Head of caudate nucleus (tissue), 42 donors: Measurements from ENCODE around the gene SV2A.
A peak's percentile ranks its signal among the peaks of the same experiment; 100 is the strongest.
"Not testable (repeated sequence)": the region's sequence is repeated elsewhere in the genome, so short reads cannot be mapped to it uniquely, and the experiment has no call there.

ENCODE experiments used
- DNase-seq, 42 donors: peaks; one replicate each; pipeline versions ENCODE4 v3.0.0 to v3.0.0-alpha.2; 2020 to 2021; ENCODE audit warnings: mixed read lengths in 7 of 42
- intact Hi-C: fragments of 100-400 bp; cut with DNase I; formaldehyde crosslinking; loops from one replicate; pipeline ENCODE4 v1.15.0; 2022

SV2A gene, protein sequence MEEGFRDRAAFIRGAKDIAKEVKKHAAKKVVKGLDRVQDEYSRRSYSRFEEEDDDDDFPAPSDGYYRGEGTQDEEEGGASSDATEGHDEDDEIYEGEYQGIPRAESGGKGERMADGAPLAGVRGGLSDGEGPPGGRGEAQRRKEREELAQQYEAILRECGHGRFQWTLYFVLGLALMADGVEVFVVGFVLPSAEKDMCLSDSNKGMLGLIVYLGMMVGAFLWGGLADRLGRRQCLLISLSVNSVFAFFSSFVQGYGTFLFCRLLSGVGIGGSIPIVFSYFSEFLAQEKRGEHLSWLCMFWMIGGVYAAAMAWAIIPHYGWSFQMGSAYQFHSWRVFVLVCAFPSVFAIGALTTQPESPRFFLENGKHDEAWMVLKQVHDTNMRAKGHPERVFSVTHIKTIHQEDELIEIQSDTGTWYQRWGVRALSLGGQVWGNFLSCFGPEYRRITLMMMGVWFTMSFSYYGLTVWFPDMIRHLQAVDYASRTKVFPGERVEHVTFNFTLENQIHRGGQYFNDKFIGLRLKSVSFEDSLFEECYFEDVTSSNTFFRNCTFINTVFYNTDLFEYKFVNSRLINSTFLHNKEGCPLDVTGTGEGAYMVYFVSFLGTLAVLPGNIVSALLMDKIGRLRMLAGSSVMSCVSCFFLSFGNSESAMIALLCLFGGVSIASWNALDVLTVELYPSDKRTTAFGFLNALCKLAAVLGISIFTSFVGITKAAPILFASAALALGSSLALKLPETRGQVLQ

DNA sequence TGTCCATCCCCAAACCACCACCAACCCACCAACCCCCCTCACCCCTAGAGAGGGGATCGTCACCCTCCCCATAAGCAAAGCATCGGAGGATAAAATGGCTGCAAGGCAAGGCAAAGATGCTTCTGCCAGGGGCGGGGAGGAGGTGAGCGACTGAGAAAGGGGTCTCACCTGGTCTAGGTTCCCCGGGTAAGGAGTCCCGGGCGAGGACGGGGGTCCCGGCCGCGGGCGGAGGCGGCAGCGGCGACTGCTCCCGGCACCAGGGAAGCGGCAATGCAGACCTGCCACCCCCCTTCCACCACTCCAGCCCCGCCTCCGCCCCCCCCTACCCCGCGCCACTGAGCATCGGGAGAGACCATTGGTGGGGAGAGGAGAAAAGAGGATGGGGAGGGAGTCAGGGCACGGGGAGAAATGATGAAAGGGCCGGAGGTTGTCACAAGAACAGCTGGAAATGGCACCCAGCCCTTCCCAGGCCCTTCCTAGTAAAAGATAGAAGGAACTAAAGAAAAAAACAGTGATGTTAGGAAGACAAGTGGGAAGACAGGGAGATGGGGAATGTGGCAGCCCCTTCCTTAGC is at the start of gene SV2A:
Gene SV2A (minus strand): TSS at position 274 of the 574 bp plus-strand sequence. CDS start 4,004 bp downstream, outside the sequence.
- peak; percentile 44 to 89 (median 77) for DNase-seq
- intact Hi-C loops, result no loop called here

DNA sequence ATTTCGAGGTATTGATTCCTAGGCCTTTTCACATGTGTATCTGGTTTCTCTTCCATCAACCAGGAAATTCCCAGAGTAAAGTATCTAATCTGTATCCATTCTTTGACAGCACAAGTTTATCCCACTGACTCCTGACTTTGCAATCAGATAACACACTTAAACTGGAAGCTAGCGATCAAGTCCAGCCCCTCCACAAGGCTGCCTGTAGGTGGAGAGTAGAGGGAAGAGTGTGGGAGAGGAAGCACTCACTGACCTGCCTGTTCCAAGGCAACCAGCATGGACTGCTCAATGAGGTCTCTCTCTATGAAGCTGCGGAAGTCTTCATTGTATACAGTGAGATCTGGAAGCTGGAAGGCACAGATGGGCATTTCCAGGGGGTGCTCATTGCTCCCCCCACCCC is 49.4 kb upstream of the SV2A start:
- intact Hi-C loops, result loop anchor here (10.0 kb wide), 1 partner anchor 218 kb away; no protein-coding TSS in a partner anchor
- no peak for DNase-seq

DNA sequence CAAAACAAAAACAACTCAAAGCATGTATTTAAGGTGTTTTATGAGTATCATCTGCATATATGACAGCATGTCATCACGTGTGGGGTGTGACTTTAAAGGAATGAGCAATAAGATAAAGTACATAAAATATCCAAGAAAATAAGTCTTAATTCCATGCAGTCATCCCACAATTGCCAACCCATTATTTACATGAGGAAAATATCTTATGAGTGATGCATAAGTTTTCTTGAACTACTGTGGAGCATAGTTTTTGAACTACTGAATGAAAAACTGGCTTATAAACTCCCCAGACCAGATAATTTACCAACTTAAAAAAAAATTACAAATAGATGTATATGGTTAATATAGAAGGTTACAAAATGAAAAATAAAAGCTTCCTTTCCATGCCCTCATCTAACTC is 48.8 kb upstream of the SV2A start:
- intact Hi-C loops, result loop anchor here (10.0 kb wide), 1 partner anchor 218 kb away; no protein-coding TSS in a partner anchor
- no peak for DNase-seq

DNA sequence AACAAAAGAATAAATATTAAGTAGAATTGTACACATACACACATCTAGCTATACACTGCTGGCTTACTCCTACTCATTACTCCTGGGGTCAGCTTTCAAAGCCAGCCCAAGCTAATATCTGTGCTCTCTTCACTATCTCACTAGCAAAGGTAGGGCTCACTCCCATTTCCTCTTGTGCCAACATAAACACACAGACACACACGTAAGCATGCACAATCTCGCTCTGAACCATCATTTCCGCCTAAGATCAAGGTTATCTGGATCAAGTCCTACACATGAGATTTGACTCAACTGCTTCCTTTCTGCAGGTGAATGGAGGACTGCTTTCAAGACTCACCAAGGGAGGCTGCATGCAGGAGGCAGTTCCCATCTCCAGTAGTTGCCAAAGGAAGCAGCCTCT is 47.8 kb upstream of the SV2A start:
- DNase-seq, result no peak
- intact Hi-C loops, result loop anchor here (10.0 kb wide), 1 partner anchor 219 kb away; no protein-coding TSS in a partner anchor

DNA sequence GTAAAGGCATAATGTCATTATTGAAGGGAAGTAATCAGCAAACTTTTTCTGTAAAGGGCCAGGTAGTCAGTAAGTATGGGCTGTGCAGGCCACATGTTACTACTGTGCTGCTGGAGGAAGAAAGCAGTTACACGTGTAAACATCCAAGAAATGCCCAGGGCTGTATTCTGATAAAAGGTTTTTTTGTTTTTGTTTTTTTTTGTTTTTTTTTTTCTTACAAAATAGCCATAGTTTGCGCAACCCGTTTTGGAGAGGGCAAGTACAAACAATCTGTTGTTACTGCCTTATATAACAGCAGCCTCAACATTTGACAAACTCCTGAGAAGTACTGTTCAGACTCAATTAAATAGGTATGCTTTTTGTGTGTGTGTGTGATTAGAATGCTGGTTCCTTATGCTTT is 45.7 kb upstream of the SV2A start:
- intact Hi-C loops, result loop anchor here (2.0 to 10.0 kb wide), 3 partner anchors 34 to 221 kb away; no protein-coding TSS in a partner anchor
- no peak for DNase-seq

DNA sequence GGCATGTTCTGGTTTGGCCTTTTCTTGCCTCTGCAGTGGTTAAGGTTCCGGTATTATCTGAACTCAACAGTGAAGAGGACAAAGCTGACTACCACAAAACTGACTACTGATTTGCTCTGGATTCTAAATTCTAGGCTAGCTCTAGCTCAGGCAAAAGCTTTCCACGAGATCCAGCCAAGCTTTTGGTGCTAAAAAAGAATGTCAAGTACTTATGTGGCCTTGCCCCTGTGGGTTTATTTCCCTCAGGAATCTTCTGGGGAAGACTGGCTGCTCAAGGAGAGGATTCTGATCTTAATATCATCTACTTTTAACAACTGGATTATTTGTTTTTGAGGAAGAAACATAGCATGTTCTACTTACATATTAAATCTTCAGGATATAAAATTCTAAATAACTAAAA is 45.1 kb upstream of the SV2A start:
- DNase-seq, result no peak
- intact Hi-C loops, result loop anchor here (2.0 to 10.0 kb wide), 3 partner anchors 35 to 222 kb away; no protein-coding TSS in a partner anchor

DNA sequence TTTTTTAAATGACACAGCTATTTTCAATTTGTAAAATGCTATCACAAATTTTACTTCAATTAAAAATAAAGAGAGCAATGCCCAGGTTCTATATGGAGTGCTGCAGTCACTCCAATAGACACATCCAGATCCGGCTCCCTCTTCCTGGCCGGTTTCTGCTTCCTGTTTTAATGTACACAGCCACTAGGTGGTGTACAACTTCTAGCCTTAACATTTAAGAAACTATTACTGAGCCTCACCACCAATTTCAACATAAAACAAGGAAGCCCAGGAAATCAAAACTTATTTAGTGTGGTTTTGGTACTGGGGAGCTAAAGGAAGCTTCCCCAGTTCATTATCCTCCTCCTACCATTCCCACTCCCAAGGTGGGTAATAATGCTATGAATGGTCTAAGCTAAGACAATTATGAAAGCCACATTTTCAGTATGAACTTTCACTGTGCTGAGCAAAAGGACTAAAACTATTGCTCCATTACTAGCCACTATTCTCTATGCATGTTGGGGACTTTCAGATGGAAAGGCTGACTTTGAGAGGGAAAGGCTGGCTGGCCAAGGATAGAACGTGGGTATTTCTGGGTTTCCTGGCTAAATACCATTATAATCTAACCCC is 44.5 kb upstream of the SV2A start:
- DNase-seq, result peak in 34 of 42 donors; percentile 14 to 85 (median 64)
- intact Hi-C loops, result loop anchor here (2.0 to 10.0 kb wide), 3 partner anchors 35 to 223 kb away; no protein-coding TSS in a partner anchor

DNA sequence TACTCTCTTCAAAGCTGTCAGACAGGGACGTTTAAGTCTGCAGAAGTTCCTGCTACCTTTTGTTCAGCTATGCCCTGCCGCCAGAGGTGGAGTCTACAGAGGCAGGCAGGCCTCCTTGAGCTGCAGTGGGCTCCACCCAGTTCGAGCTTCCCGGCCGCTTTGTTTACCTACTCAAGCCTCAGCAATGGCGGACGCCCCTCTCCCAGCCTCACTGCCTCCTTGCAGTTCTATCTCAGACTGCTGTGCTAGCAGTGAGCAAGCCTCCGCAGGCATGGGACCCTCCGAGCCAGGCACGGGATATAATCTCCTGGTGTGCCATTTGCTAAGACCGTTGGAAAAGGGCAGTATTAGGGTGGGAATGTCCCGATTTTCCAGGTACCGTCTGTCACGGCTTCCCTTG is 39.9 kb upstream of the SV2A start:
- DNase-seq, intact Hi-C loops: not testable (repeated sequence)

DNA sequence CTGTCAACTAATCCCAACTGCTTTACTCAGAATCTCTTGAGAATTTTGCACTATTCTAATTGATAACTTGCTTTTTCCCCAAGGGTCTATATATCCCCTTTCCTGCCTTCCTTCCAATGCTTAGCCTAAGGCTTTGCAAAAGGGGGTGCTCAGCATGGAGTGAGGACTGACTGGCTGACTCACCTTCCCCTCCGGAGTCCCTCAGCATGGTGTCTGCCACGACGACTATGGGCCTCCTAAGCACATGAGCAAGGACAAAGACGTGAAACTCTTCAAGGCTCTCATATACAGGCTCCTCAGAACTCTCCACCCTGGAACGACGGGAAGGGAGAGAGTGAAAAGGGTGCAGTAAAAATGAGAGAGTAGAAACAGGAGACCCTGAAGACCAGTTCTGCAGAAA is 32.3 kb upstream of the SV2A start:
- intact Hi-C loops, result no loop called here
- no peak for DNase-seq

DNA sequence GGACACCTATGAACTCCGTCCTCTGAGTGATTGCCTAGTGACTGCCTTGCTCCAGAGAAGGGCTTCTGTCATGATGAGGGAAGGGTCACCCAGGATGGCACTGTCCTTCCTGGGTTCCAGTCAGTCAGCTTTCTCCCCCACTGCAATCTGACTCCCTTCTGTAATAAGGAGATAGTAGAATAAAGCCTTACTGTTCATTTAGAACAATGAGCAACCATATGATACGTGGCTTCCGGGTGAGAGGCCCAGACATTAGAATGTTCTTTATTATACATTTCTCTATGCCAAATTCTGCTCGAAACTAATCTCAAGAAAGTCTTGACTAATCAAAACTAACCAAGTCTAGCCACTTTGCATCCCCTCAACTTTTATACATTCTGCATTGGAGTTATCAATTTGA is 27.6 kb upstream of the SV2A start:
- DNase-seq, result no peak
- intact Hi-C loops, result no loop called here

DNA sequence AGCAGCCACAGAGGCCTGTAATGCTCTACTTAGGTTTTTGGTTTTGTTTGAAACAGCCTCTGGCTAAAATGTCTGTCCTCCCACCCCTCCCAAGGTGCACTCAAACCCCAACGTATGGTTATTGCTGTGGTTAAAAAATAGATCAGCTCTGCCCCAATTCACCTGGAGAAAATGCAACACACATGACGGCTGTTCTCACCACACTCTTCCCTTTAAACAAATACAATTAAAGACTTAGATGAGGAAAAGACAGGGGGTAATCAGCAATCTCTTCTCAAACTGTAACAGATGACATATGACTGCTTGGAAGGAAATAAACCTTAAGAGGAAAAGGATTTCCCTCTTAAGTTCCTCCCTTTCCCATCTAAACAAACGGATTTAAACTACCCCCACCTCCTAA is 25.2 kb upstream of the SV2A start:
- intact Hi-C loops, result no loop called here
- no peak for DNase-seq

DNA sequence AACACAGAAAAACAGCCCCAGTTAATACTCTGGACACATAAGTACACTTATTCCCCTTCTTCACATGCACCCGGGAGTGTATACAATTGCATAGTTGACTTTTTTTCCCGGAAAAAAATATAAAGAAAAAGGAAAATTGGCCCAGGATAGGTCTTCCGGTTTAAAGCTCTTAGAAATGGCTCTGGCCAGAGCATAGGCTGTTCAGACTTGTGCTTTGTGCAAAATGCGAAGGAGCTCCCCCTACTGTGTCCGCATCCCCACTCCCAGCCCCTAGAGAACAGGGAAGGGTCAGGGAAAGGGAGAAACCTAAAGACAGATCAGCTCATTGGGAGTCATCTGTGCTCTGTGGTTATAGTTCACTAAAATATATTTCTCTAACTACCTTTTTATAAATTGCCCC is 24.6 kb upstream of the SV2A start:
- intact Hi-C loops, result no loop called here
- DNase-seq, result peak in 27 of 42 donors; percentile 15 to 74 (median 46)

DNA sequence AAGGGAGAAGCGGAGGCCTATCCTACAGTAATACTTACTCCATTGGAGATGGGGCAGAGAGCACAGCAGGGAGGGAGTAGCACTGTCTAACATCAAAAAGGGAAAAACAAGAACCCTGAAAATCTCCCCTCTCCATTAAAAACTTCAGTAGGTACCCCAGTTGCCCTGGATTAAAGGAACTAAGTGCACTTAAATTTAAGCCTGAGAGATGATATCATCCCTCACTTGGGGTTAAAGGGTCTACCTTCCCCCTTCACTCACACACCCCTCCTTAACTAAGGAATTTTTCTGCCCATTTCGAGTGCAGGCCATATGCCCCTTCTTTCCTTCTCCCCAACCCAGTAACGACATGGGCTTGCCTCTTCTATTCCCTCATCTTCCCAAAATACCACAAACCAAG is 22.8 kb upstream of the SV2A start:
- intact Hi-C loops, result no loop called here
- no peak for DNase-seq

DNA sequence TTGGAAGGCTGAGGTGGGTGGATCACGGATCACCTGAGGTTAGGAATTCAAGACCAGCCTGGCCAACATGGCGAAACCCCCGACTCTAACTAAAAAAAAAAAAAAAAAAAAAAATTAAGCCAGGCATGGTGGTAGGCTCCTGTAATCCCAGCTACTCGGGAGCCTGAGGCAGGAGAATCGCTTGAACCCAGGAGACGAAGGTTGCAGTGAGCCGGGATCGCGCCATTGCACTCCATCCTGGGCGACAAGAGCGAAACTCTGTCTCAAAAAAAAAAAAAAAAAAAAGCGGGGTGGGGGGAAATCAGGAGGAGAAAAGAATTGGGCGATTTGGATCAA is 21.0 kb upstream of the SV2A start:
- DNase-seq, intact Hi-C loops: not testable (repeated sequence)

DNA sequence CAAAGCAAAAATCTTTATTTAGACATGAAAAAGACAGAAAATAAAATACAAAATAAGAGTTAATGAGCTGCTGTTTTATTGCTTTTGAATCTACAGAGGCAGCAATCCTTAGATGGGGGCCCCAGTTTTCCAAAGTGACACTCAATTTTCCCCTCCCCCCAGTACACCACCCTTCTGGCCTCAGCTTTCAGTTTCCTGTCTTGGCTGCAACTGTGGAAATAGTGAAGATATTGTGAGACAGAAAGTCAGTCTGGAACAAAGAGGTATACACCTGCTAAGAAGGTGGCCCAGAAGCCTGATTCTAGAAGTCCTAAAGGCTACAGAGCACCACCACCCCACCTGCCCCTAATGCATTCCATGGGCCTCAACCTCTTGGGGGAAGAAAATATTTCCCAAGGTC is 20.1 kb upstream of the SV2A start:
- DNase-seq, result no peak
- intact Hi-C loops, result no loop called here

DNA sequence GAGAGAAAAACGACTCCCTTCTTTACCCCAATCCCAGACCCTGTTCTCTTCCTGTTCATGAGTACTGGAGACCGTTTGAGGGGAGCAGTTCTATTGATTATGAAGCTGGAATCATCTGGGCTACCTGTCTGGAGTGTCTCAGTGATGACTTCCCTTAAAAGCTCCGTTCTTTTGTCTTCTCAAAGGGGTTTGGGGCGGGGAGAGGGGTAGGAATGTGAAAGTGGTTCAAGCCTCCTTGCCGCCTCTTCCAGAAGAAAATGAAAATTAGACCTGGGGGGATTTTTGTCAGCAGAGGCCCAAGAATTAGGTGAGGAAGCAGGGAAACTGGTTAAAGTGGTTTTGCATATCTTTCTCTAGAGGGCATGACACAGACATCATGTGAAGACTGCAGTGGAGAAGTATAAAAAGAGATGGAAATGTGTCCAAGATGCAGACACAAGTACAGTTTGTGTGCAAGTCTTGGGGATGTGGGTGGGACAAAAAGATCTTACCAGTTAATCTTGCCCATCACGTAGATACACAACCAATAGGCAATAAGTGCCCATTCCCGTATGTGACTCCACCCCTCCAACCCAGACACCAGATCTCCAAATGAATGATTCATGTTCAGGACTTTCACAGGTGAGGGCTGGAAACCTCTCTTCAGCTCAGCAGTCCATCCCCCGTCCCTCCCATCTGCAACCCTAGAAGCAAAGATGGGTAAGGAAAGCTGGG is 19.5 kb upstream of the SV2A start:
- intact Hi-C loops, result no loop called here

DNA sequence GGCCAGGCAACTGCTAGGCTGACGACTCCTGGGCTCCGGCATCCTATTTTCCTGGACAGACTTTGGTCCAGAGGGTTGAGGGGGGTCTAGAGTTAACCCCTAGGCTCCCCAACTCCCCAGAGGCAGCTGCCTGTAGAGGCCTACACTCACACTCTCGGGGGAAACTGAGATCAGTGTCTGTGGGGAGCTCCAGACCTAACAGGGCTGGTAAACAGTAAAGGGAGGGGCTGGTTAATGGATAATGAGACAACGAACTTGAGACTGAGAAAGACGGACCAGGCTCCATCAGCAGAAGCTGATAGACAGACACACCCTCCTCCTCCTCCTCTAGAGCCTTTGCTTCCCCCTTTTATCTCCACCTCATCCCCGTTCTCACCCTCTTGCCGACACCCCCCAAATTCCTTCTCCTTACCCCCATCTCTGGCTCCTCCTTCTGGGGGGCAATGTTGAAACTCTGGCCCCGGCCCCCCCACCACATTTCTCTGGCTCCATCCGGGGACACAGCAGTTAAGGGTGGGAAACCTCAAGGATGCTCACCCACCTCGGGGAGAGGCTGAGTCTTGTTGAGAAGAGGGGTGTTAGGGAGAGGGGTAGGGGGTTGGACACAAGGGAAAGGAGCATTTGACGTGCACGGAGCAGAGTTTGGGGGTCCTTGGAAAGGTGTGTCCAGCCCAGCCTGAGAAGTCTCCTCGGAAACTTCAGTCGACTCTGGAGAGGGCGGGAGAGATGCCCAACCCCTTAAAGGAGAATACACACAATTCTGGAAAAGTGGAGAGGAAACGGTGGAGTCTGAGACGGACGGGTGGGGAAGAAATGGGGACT is 18.7 kb upstream of the SV2A start, which contains the start of gene MTMR11:
Gene MTMR11 (minus strand): TSS at position 710 of the 822 bp plus-strand sequence. CDS start 232 bp downstream, at position 478.
- DNase-seq, result peak in 17 of 42 donors; percentile 26 to 71 (median 49)
- intact Hi-C loops, result no loop called here

More for the DNA sequence above, 19.5 kb upstream of the SV2A start:
- DNase-seq, result peak in 5 of 42 donors; percentile 11 to 68 (median 20)

DNA sequence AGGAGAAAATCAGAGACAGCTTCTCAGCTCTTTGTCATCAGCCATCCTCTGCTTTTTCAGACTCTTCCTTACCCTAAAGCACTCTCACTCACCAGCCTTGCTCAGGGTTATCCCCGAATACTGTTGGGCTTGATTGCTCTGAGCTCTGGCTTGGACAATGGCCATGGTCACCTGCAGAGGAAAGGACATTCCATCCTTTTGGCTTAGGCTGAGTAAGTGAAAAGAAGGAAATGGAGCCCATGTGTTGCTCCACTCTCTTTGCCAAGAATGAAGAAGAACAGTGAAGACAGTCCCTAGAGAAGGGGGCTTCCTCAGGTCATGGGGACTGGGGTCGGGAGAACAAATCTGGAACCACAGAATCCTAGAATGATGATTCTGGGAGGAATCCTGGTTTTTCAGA is 16.7 kb upstream of the SV2A start:
- no peak for DNase-seq
- intact Hi-C loops, result no loop called here
